ENCODE results near the gene TTC28. TPM values are rescaled to one million over a fixed set of nuclear protein-coding genes. Genes with fewer than 3 reads are reported as not detected.

The TTC28 gene
- total and polyA plus RNA-seq, 7 donors: 1.2 to 12.1 (median 3.5) TPM

GRCh38 chr22:28507896-28508295 is 171.7 kb downstream of the TTC28 start:
- Histone ChIP-seq H3K9me3 (peaks cover 6% of the 10 kb centered on the region), H3K4me3 (no peak overlapping the region), H3K27me3 (ENCODE audit: insufficient read depth in 3 of 3, low read length in 2 of 3) (no peaks in the 10 kb centered on the region), H3K36me3 (ENCODE audit: insufficient read depth in 1 of 2, low read depth in 1 of 2) (no peaks in the 10 kb centered on the region), H3K4me1 (no peaks in the 10 kb centered on the region), H3K27ac (no peak overlapping the region)
- no peak for ATAC-seq
- DNase-seq: no peak
- intact Hi-C loops (cut with DNase I): no loop called here
- no peak for TF ChIP-seq CTCF (IDR thresholded peaks at IDR 0.05)

GRCh38 chr22:28506150-28506535 is 173.5 kb downstream of the TTC28 start:
- H3K27ac ChIP-seq: no peak overlapping the region
- intact Hi-C loops (cut with DNase I): no loop called here
- ATAC-seq: peak in 2 of 4 donors; percentile 41 to 44

GRCh38 chr22:28505416-28506149 is 174.1 kb downstream of the TTC28 start:
- ATAC-seq (peak in 2 of 4 donors; percentile 50 to 62), DNase-seq (peak in 1 of 2 donors; percentile 11)
- intact Hi-C loops (cut with DNase I): no loop called here
- H3K9me3 ChIP-seq: no peaks in the 10 kb centered on the region
- no peaks in the 10 kb centered on the region for H3K4me1 ChIP-seq
- H3K36me3 ChIP-seq (ENCODE audit: insufficient read depth in 1 of 2, low read depth in 1 of 2): no peaks in the 10 kb centered on the region
- no peak overlapping the region for H3K4me3 ChIP-seq
- 33 to 66% (median 41%) methylated on average over 15 of the region's 15 CpGs for WGBS, 3 donors
- no peak overlapping the region for H3K27ac ChIP-seq
- TF ChIP-seq CTCF (IDR thresholded peaks at IDR 0.05): no peak
- H3K27me3 ChIP-seq (ENCODE audit: insufficient read depth in 3 of 3, low read length in 2 of 3): no peaks in the 10 kb centered on the region

More at GRCh38 chr22:28506150-28506535, 173.5 kb downstream of the TTC28 start:
- no peaks in the 10 kb centered on the region for H3K27me3 ChIP-seq (ENCODE audit: insufficient read depth in 3 of 3, low read length in 2 of 3)
- H3K36me3 ChIP-seq (ENCODE audit: insufficient read depth in 1 of 2, low read depth in 1 of 2): no peaks in the 10 kb centered on the region
- WGBS, 3 donors: 36 to 66% (median 45%) methylated on average over 9 of the region's 9 CpGs
- no peak overlapping the region for H3K4me3 ChIP-seq
- DNase-seq: no peak
- no peak for TF ChIP-seq CTCF (IDR thresholded peaks at IDR 0.05)
- no peaks in the 10 kb centered on the region for H3K4me1 ChIP-seq
- H3K9me3 ChIP-seq: peaks cover 4% of the 10 kb centered on the region

GRCh38 chr22:28500006-28500405 is 179.6 kb downstream of the TTC28 start:
- intact Hi-C loops (cut with DNase I): no loop called here

More at GRCh38 chr22:28500006-28500405, 179.6 kb downstream of the TTC28 start:
- no peaks in the 10 kb centered on the region for H3K36me3 ChIP-seq (ENCODE audit: insufficient read depth in 1 of 2, low read depth in 1 of 2)
- DNase-seq: no peak
- no peak overlapping the region for H3K4me3 ChIP-seq
- 84 to 93% (median 93%) methylated on average over 1 of the region's 1 CpG for WGBS, 3 donors
- no peaks in the 10 kb centered on the region for H3K4me1 ChIP-seq
- no peaks in the 10 kb centered on the region for H3K9me3 ChIP-seq
- no peak for TF ChIP-seq CTCF (IDR thresholded peaks at IDR 0.05)
- H3K27me3 ChIP-seq (ENCODE audit: insufficient read depth in 3 of 3, low read length in 2 of 3): no peaks in the 10 kb centered on the region
- no peak for ATAC-seq
- no peak overlapping the region for H3K27ac ChIP-seq

Data from psoas muscle (tissue), 8 donors.